ENCODE results near the gene TMX4. TPM values are rescaled to one million over a fixed set of nuclear protein-coding genes. Genes with fewer than 3 reads are reported as not detected.

TMX4 gene
- total and polyA plus RNA-seq, 2 experiments from 2014 or later: 2.5 to 7.5 TPM

- Histone ChIP-seq H4K20me1 (replicated peaks; ENCODE audit: insufficient read depth) (no peaks in the 10 kb centered on the region), H3K27me3 (ENCODE audit: insufficient read depth) (no peaks in the 10 kb centered on the region), H3K4me1 (ENCODE audit: insufficient read depth) (no peaks in the 10 kb centered on the region), H3K27ac (ENCODE audit: low read depth) (no peak overlapping the region), H3K36me3 (ENCODE audit: insufficient read depth) (no peaks in the 10 kb centered on the region), H2AFZ (no peak overlapping the region), H3K79me2 (replicated peaks; ENCODE audit: insufficient read depth) (no peaks in the 10 kb centered on the region), H3F3A (replicated peaks; ENCODE audit: low read depth) (no peaks in the 10 kb centered on the region), H3K4me2 (no peak overlapping the region), H3K9me2 (ENCODE audit: insufficient read depth) (no peaks in the 10 kb centered on the region), H3K4me3 (no peak overlapping the region)
- no peak for TF ChIP-seq EZH2phosphoT487 (IDR thresholded peaks at IDR 0.05; ENCODE audit: unreplicated experiment)
- TF ChIP-seq JUNB (IDR thresholded peaks at IDR 0.05; ENCODE audit: unreplicated experiment): no peak
- TF ChIP-seq STAT1 (IDR thresholded peaks at IDR 0.05; ENCODE audit: unreplicated experiment): no peak
- TF ChIP-seq REST (IDR thresholded peaks at IDR 0.05; ENCODE audit: unreplicated experiment): no peak
- ATAC-seq (no peak), DNase-seq (ENCODE audit: low spot score) (no peak)
- Mint-ChIP-seq H3K27ac (no peak overlapping the region), H3K9me3 (no peaks in the 10 kb centered on the region; the same call in 2 of the 3 replicates), H3K4me1 (no peaks in the 10 kb centered on the region), H3K27me3 (ENCODE audit: insufficient read depth, low read depth, poor library complexity) (no peaks in the 10 kb centered on the region), H3K4me3 (no peak overlapping the region), H3K36me3 (ENCODE audit: low read depth) (no peaks in the 10 kb centered on the region)
Observed at GRCh38 chr20:8060977-8061376, 41.4 kb upstream of the TMX4 start.

- no peak overlapping the region for H3K27ac Mint-ChIP-seq
- H3K9me3 Mint-ChIP-seq: no peaks in the 10 kb centered on the region; the same call in 2 of the 3 replicates
- Histone ChIP-seq H3K27ac (ENCODE audit: low read depth) (no peak overlapping the region), H3K27me3 (ENCODE audit: insufficient read depth) (no peaks in the 10 kb centered on the region), H3K9me2 (ENCODE audit: insufficient read depth) (no peaks in the 10 kb centered on the region), H4K20me1 (replicated peaks; ENCODE audit: insufficient read depth) (no peaks in the 10 kb centered on the region), H3K4me2 (no peak overlapping the region), H3F3A (replicated peaks; ENCODE audit: low read depth) (no peaks in the 10 kb centered on the region), H3K4me3 (no peak overlapping the region), H2AFZ (no peak overlapping the region), H3K79me2 (replicated peaks; ENCODE audit: insufficient read depth) (no peaks in the 10 kb centered on the region), H3K36me3 (ENCODE audit: insufficient read depth) (no peaks in the 10 kb centered on the region), H3K4me1 (ENCODE audit: insufficient read depth) (no peaks in the 10 kb centered on the region)
- no peaks in the 10 kb centered on the region for H3K4me1 Mint-ChIP-seq
- no peaks in the 10 kb centered on the region for H3K36me3 Mint-ChIP-seq (ENCODE audit: low read depth)
- DNase-seq (ENCODE audit: low spot score) (no peak), ATAC-seq (no peak)
- H3K4me3 Mint-ChIP-seq: no peak overlapping the region
- H3K27me3 Mint-ChIP-seq (ENCODE audit: insufficient read depth, low read depth, poor library complexity): no peaks in the 10 kb centered on the region
- TF ChIP-seq EZH2phosphoT487 (IDR thresholded peaks at IDR 0.05; ENCODE audit: unreplicated experiment) (no peak), ZNF331 (CRISPR knock-in tag; IDR thresholded peaks at IDR 0.05; ENCODE audit: low read depth) (no peak), CTCF (conservative IDR thresholded peaks at IDR 0.05; ENCODE audit: low read depth in 2 of 2) (no peak), ZNF462 (CRISPR knock-in tag; IDR thresholded peaks at IDR 0.05) (no peak), ETS1 (IDR thresholded peaks at IDR 0.05) (no peak), ZNF114 (CRISPR knock-in tag; IDR thresholded peaks at IDR 0.05) (no peak), CREB1 (CRISPR knock-in tag; IDR thresholded peaks at IDR 0.05; ENCODE audit: low read depth) (no peak)
Observed at GRCh38 chr20:8057871-8058270, 38.3 kb upstream of the TMX4 start.

All from GM23338 (cell line).